C1 segment of cervical spinal cord (tissue), 14 donors: ENCODE data around the gene TPK1.

Experiments
- DNase-seq, 14 donors: peaks; one replicate each; lab custom pipeline; 2025; lab: John Stamatoyannopoulos, UW

Gene TPK1

DNA sequence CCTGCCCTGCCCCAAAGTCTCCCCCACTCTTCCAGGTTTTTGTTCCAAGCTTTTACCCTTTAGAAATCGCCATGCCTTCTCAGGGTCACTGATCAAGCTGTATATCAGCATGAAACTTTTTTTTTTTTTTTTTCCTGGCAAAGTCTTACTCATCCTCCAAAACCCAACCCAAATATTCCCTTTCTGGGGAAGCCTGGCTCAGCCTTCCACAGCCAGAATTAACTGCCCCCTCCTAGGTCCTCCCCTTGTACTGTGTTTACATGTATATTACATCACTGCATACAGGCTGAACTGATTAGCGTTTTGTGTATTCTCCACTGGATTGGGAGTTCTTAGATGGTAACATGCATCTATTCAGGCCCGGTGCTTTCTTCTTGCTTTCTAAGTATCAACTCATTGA is 427.7 kb downstream of the TPK1 start:
- no peak for DNase-seq

DNA sequence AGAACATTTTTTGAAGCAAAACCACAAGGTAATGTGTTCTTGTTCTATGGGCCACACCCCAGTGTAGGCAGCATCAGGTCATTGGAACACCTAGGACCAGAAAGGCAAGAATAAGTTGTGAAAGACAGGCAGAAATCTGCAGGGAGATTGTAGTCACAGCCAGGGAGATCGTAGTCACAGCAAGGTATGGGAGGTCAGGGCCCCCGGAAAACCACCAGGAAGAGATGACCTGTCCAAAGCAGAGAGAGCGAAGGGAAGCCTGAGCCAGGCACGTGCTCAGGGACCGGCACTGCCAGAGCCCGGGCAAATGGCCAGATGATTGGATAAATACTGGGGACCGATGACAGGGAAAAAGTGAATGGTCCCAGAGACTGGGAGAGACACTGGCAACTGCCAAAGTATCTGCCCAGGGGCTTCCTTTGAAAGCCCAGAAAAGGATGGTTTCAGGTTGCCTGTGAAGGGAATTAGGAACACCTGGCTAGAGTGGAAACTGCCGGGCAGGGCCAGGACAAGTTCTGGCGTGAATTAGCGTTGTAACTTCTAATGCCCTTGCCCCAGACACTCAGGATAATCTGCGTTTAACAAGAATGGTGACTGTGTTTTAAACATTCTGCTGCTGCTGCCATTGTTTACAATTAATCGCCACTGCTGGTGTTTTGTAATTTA is 428.5 kb downstream of the TPK1 start:
- DNase-seq = no peak

DNA sequence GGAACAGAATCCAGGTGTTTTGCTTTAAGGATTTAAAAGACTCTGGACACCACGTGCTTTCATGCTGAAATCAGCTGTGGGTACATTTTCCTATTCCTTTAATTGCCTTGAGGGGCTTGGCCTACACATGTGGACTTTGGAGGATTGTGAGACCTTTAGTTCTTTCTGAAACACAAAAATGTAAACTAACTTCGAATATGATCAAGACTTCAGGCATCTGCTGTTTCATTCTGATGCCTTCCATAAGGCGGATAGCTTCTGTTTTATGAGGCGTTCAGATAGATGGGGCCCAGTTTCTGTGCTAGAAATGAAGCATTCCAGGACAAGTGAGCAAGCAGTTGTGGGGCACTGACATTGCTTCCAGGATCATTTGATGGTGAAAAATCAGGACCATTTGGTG is 430.9 kb downstream of the TPK1 start:
- DNase-seq = no peak

DNA sequence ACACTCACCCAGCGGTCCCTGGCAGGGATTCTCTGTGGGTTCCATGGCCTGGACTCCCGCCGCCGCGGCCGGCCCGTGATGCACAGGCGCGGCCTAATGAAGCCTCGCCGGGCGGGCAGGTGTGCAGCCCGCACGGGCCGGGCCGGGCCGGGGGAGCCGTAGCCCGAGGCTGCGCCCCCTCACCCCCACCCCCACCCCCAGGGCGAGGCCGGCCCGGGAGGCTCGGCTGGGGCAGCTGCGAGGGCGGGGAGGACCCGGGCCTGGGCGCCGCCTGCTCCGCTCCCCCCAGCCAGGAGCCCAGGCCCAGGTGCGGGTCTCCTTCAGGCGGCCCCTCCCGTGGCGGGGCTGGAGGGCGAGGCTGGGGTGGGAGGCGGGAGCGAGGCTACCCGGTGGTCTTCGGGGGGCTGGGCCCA is 432.2 kb downstream of the TPK1 start, which contains the start of gene NOBOX:
NOBOX (minus strand) TSS at position 45 of the 413 bp plus-strand sequence.
- no peak for DNase-seq

DNA sequence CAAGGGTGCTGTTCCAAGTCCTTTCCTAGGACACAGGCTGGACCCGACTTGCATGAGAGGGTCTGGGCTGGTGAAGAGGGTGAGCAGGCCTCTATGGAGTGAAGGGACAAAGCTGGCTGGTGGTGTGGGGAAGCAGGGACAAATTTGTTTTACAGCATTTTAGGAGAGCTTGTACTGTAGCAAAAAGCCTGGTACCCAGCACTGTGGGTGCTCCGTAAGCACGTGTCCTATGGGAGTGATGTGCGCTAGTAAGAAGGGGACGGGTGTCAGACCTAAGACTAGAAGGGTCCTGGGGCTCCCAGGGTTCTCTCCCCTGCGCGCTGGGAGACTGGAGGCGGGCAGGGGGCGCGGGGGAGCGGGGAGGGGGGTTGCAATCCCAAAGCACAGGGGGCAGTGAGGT is 432.8 kb downstream of the TPK1 start:
- no peak for DNase-seq
